A549 (cell line): ENCODE data around the gene SNX19. TPM values are rescaled to one million over a fixed set of nuclear protein-coding genes. Genes with fewer than 3 reads are reported as not detected.

Experiments
- ATAC-seq, 2 experiments: fragments of 200-7000 bp in 1 of 2; fragments of >200 bp in 1 of 2; cut with Nextera tagmentation in 1 of 2; cut with Tn5 transposase in 1 of 2; 3 replicates each; pipeline versions ENCODE4 v1.8.0 to v1.9.1; 2018 to 2020; ENCODE audit warnings: mild to moderate bottlenecking in 1 of 2, moderate library complexity in 1 of 2
- CTCF ChIA-PET: fragments of 300-600 bp; sonication (Branson Sonifier 250); formaldehyde crosslinking; extraction: SDS; loops from one replicate; lab custom pipeline; 2021; ENCODE audit warnings: antibody characterized with exemption, inconsistent platforms; lab: Yijun Ruan, JAX
- POLR2A ChIA-PET: fragments of 350-600 bp; formaldehyde crosslinking; extraction: SDS; loops from one replicate; lab custom pipeline; 2021; ENCODE audit warnings: antibody characterized with exemption, inconsistent platforms; lab: Yijun Ruan, JAX
- DNase-seq, 2 experiments: peaks; one replicate each; pipeline versions ENCODE4 v3.0.0 to v3.0.0-alpha.2; 2011 to 2016; ENCODE audit warnings: low read depth in 1 of 2, low spot score in 1 of 2
- FAIRE-seq: peaks from 2 replicates; lab custom pipeline; 2011; peaks lifted over from hg19 to GRCh38; lab: Jason Lieb, UNC
- H3K27ac ChIP-seq, 2 experiments: fragments of >200 bp; sonication (Bioruptor Twin); formaldehyde crosslinking; 3 replicates each; pipeline ENCODE4 v1.5.1; 2016 to 2017
- H3K4me1 ChIP-seq: fragments of >200 bp; sonication (Bioruptor Twin); formaldehyde crosslinking; 3 replicates; pipeline ENCODE4 v1.6.1; 2016
- H3K4me2 ChIP-seq: fragments of >200 bp; sonication (Bioruptor Twin); formaldehyde crosslinking; 3 replicates; pipeline ENCODE4 v1.6.1; 2016
- H3K4me3 ChIP-seq: fragments of >200 bp; sonication (Bioruptor Twin); formaldehyde crosslinking; 3 replicates; pipeline ENCODE4 v1.5.1; 2016
- H3K9me3 ChIP-seq: fragments of >200 bp; sonication (Bioruptor Twin); formaldehyde crosslinking; 3 replicates; pipeline ENCODE4 v1.6.1; 2016
- ATOH8 ChIP-seq: fragments of 250-450 bp; sonication (Bioruptor Pico); IDR thresholded peaks from 2 replicates; pipeline ENCODE4 v1.5.0; 2020; ENCODE audit warnings: low read depth, mild to moderate bottlenecking, moderate library complexity
- CBX8 ChIP-seq: fragments of 200-600 bp; sonication (generic); IDR thresholded peaks from 2 replicates; pipeline ENCODE4 v1.6.1; 2016
- CHD2 ChIP-seq: fragments of 150-350 bp; IDR thresholded peaks from 2 replicates; pipeline ENCODE4 v1.6.1; 2014; ENCODE audit warnings: low read length; ENCODE audit not compliant: partially characterized antibody
- ESRRA ChIP-seq: fragments of 150-350 bp; IDR thresholded peaks from 2 replicates; pipeline ENCODE4 v1.6.1; 2014; ENCODE audit warnings: mild to moderate bottlenecking, low read length, borderline replicate concordance
- FOSB ChIP-seq: fragments of 250-450 bp; sonication (Bioruptor Pico); IDR thresholded peaks from 2 replicates; pipeline ENCODE4 v1.5.0; 2020; ENCODE audit warnings: mild to moderate bottlenecking, moderate library complexity
- HOXB13 ChIP-seq: fragments of 250-450 bp; sonication (Bioruptor Pico); IDR thresholded peaks from 2 replicates; pipeline ENCODE4 v1.5.0; 2020; ENCODE audit warnings: low read depth, mild to moderate bottlenecking, moderate library complexity
- KDM5A ChIP-seq: fragments of 200-600 bp; sonication (generic); IDR thresholded peaks from 2 replicates; pipeline ENCODE4 v1.6.1; 2016; ENCODE audit warnings: antibody characterized with exemption, mild to moderate bottlenecking
- MAX ChIP-seq: IDR thresholded peaks from 2 replicates; pipeline ENCODE4 v1.6.1; 2012
- NFE2L2 ChIP-seq: fragments of 150-350 bp; conservative IDR thresholded peaks from 2 replicates; pipeline ENCODE4 v1.6.1; 2014; ENCODE audit warnings: low read length
- NPAS2 ChIP-seq: fragments of 250-450 bp; sonication (Bioruptor Pico); IDR thresholded peaks from 2 replicates; pipeline ENCODE4 v1.8.0; 2022; ENCODE audit warnings: mild to moderate bottlenecking, moderate library complexity, borderline replicate concordance
- POLR2A ChIP-seq: IDR thresholded peaks from 2 replicates; pipeline ENCODE4 v1.6.1; 2012; ENCODE audit warnings: mild to moderate bottlenecking, low read length
- RAD21 ChIP-seq, 2 experiments: fragments of >200 bp in 1 of 2; sonication (Bioruptor Twin) in 1 of 2; formaldehyde crosslinking in 1 of 2; IDR thresholded peaks in 1 of 2; conservative IDR thresholded peaks in 1 of 2; 2 replicates in 1 of 2; 3 replicates in 1 of 2; pipeline ENCODE4 v1.6.1; 2012 to 2018; ENCODE audit warnings: inconsistent platforms in 1 of 2
- RCOR1 ChIP-seq: fragments of 150-350 bp; IDR thresholded peaks from 2 replicates; pipeline ENCODE4 v1.6.1; 2014; ENCODE audit warnings: antibody characterized with exemption, low read length, low read depth
- REST ChIP-seq: fragments of 200-600 bp; sonication (generic); IDR thresholded peaks from 2 replicates; pipeline ENCODE4 v1.6.1; 2016; ENCODE audit warnings: antibody characterized with exemption, mild to moderate bottlenecking, moderate library complexity
- RFX5 ChIP-seq: fragments of 450-650 bp; IDR thresholded peaks from 2 replicates; pipeline ENCODE4 v1.7.1; 2014; ENCODE audit warnings: antibody characterized with exemption, mild to moderate bottlenecking, moderate library complexity
- SMC3 ChIP-seq: fragments of >200 bp; sonication (Bioruptor Twin); formaldehyde crosslinking; IDR thresholded peaks from 3 replicates; pipeline ENCODE4 v1.6.1; 2018; ENCODE audit warnings: inconsistent platforms
- TFCP2L1 ChIP-seq: fragments of 250-450 bp; sonication (Bioruptor Pico); IDR thresholded peaks from 2 replicates; pipeline ENCODE4 v1.5.0; 2021; ENCODE audit warnings: mild to moderate bottlenecking
- USF2 ChIP-seq: fragments of 450-650 bp; IDR thresholded peaks from 2 replicates; pipeline ENCODE4 v1.6.1; 2014; ENCODE audit warnings: antibody characterized with exemption
- WGBS: methylation state at CpG from one replicate; pipeline ENCODE4 v1.1.6; 2017; ENCODE audit errors: missing lambda C conversion rate; 5-methylcytosine and 5-hydroxymethylcytosine counted together
- polyA plus RNA-seq, 4 experiments: library from polyadenylated mRNA; depleted of rRNA in 3 of 4; stranded (reverse); fragments of >200 nt; fragmentation: RNase III in 1 of 4; extraction: RNeasy Plus Mini Kit Qiagen cat#74134 plus additional on column Dnase treatment in 1 of 4; gene quantifications; 2 replicates in 3 of 4; 3 replicates in 1 of 4; pipeline ENCODE4 v1.2.3, GENCODE V29; 2011 to 2017

The SNX19 gene
- polyA plus RNA-seq, 2 of the 4 experiments (the other 2 are of a cell fraction) = 13.4 to 26.7 TPM

GRCh38 chr11:130825561-130825960 lies 90.7 kb downstream of the SNX19 start:
- Histone ChIP-seq H3K27ac (peak overlapping the region in 1 of 2 experiments; percentile 8; a peak in 2 of 6 replicates), H3K4me1 (peaks cover 13% of the 10 kb centered on the region), H3K9me3 (no peaks in the 10 kb centered on the region)
- no peak for FAIRE-seq
- POLR2A ChIA-PET = no interaction called here
- TF ChIP-seq ATOH8 (CRISPR knock-in tag) = no peak
- no peak for TF ChIP-seq KDM5A
- TF ChIP-seq REST = no peak
- TF ChIP-seq RCOR1 = no peak
- no peak for TF ChIP-seq SMC3
- TF ChIP-seq RAD21 (conservative IDR thresholded peaks at IDR 0.05 in 1 of 2, IDR thresholded peaks at IDR 0.05 in 1 of 2) = no peak
- TF ChIP-seq RFX5 = no peak
- no peak for TF ChIP-seq ESRRA
- TF ChIP-seq POLR2A = no peak
- TF ChIP-seq CBX8 = no peak
- TF ChIP-seq NPAS2 = no peak
- TF ChIP-seq TFCP2L1 = no peak
- no peak for TF ChIP-seq HOXB13
- TF ChIP-seq CHD2 = no peak
- TF ChIP-seq MAX = no peak
- TF ChIP-seq USF2 = no peak
- no peak for TF ChIP-seq FOSB (CRISPR knock-in tag)
- TF ChIP-seq NFE2L2 = no peak
- TF ChIP-seq, all 56 proteins: peak for 0
- 89% methylated on average over 5 of the region's 5 CpGs for WGBS
- DNase-seq (no peak), ATAC-seq (no peak)
- CTCF ChIA-PET = interaction anchor here (1.4 to 9.4 kb wide), 3 partner anchors 35 to 390 kb away, joined by 3 to 163 read pairs (median 100); no protein-coding TSS in a partner anchor
- H3K4me3 ChIP-seq = no peak overlapping the region
- H3K4me2 ChIP-seq = no peak overlapping the region
